GM12873 (cell line): Measurements from ENCODE around the gene EDN3.

ENCODE experiments used
- TF ChIP-seq, protein P1 (sequence below): IDR thresholded peaks from 2 replicates; pipeline ENCODE4 v1.5.1; 2012; ENCODE audit warnings: low read depth, mild to moderate bottlenecking, moderate library complexity, low read length, control low read depth; ENCODE audit not compliant: insufficient read depth; ENCODE audit errors: missing control alignments

Gene EDN3

DNA sequence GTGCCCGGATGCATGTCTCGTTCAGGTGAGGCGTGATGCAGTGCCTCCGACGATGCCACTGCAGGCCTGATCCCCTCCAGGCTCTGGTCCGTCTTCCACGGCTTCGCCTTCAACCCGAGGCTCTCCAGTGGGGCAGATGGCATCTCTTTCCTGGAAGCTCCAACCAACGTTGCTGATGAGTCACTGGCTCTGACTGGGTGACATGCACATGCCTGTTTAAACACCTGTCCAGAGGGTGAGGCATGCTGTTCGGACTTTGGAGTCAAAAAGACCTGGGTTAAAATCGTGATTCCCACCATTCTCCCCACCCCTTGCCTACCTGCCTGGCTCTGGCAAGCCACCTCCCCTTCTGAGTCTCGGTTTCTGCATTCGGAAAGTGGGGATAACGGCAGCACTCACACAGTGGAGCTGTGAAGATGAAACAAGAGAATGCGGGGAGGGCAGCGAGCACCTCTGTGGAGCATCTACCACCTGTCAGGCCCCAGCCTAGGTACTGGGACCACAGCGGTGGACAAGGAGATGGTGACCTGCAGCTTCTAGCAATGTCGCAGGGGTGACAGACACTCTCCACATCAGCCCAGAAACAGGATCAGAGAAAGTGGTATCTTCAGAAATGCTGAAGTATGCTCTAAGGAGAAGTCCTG, 8.5 kb upstream of the EDN3 start:
- TF ChIP-seq, protein P1, sequence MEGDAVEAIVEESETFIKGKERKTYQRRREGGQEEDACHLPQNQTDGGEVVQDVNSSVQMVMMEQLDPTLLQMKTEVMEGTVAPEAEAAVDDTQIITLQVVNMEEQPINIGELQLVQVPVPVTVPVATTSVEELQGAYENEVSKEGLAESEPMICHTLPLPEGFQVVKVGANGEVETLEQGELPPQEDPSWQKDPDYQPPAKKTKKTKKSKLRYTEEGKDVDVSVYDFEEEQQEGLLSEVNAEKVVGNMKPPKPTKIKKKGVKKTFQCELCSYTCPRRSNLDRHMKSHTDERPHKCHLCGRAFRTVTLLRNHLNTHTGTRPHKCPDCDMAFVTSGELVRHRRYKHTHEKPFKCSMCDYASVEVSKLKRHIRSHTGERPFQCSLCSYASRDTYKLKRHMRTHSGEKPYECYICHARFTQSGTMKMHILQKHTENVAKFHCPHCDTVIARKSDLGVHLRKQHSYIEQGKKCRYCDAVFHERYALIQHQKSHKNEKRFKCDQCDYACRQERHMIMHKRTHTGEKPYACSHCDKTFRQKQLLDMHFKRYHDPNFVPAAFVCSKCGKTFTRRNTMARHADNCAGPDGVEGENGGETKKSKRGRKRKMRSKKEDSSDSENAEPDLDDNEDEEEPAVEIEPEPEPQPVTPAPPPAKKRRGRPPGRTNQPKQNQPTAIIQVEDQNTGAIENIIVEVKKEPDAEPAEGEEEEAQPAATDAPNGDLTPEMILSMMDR = no peak

- TF ChIP-seq, protein P1 = no peak
These were observed 4.9 kb upstream of the EDN3 start for GRCh38 chr20:59295531-59295930.

DNA sequence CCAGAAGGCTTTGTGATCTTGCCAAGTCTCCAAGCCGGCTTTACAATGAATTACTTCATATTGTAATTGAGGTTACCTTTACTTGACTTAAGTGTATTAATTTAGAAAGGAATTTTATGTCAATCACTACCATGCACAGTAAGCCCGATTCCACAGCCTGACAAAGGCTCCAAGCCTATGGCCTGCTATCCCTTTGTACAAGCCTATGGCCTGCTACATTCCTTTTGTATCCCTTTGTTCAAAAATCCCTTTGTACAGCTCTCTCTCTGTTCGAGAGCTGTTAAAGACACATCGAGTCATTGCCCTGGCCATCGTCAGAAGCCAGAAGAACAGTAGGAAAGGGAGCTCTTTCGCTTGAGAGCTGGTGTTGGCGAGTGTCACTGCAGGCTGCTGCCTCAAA, 2.7 kb upstream of the EDN3 start:
- TF ChIP-seq, protein P1 = no peak

GRCh38 chr20:59299945-59300332, 472 bp upstream of the EDN3 start:
- TF ChIP-seq, protein P1 = no peak

DNA sequence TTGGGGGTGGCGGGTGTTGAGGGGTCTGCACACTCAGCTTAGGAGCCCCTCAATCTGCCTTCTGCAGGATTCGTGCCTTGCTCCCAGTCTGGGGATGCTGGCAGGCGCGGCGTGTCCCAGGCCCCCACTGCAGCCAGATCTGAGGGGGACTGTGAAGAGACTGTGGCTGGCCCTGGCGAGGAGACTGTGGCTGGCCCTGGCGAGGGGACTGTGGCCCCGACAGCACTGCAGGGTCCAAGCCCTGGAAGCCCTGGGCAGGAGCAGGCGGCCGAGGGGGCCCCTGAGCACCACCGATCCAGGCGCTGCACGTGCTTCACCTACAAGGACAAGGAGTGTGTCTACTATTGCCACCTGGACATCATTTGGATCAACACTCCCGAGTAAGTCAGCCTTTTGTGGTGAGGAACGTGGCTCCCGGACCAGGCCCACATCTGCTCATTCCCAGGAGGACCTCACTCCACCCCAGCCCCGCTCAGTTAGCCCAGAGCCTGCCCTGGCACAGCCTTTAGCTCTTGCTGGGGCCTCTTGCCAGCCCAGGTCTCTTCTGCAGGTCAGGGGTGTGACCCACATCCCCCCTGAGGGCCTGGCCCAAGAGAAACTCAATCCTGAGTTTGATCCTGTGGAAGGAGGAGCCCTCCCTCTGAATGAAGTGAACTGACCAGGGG, 1.1 kb downstream of the EDN3 start:
- TF ChIP-seq, protein P1 = no peak

GRCh38 chr20:59305908-59306655, 5.7 kb downstream of the EDN3 start:
- TF ChIP-seq, protein P1 = no peak

GRCh38 chr20:59307270-59307669, 6.9 kb downstream of the EDN3 start:
- TF ChIP-seq, protein P1 = no peak
